HFF-Myc (cell line): Measurements from ENCODE around the gene TRMT2A.
A peak's percentile ranks its signal among the peaks of the same experiment; 100 is the strongest.

Source experiments
- DNase-seq: peaks from one replicate; pipeline ENCODE4 v3.0.0-alpha.2; 2011; ENCODE audit warnings: low read depth; ENCODE audit errors: extremely low read depth
- H3K4me3 ChIP-seq: replicated peaks from 2 replicates; pipeline ENCODE4 v1.5.1; 2011; ENCODE audit warnings: low read depth, mild to moderate bottlenecking, control low read depth, low read length
- TF ChIP-seq, protein P1 (sequence below): IDR thresholded peaks from 2 replicates; pipeline ENCODE4 v1.5.1; 2012; ENCODE audit warnings: mild to moderate bottlenecking, low read depth, low read length, control low read depth; ENCODE audit errors: missing control alignments

The TRMT2A gene

DNA sequence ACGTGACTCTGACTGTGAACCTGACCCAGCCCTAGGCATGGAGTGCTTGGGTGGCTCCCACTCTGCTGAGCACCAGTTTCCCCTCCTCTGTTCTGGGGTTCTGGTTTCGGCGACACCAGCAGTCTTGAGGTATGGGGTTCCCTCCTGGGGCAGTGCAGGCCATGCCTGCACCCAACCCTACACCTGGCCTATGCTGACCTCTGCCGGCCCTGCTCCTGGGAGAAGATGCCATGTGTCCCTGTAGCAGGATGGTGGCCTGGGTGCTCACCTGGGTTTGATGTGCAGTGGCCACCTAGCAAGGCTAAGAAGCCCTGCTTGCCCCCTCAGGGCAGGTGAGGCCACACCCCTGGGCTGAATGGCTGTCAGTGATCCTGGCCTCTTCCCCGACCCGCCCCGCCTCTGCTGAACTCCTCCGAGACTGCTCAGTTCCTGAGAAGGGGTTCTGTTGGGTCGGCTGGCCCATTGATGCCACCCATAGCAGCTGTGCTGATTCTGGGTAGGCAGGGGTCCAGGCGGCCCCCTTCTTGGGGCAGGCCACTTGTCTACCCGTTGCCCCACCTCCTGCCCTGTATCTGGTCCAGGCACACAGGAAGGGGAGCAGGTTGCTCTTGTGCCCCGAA is 17.0 kb upstream of the TRMT2A start:
- TF ChIP-seq, protein P1, sequence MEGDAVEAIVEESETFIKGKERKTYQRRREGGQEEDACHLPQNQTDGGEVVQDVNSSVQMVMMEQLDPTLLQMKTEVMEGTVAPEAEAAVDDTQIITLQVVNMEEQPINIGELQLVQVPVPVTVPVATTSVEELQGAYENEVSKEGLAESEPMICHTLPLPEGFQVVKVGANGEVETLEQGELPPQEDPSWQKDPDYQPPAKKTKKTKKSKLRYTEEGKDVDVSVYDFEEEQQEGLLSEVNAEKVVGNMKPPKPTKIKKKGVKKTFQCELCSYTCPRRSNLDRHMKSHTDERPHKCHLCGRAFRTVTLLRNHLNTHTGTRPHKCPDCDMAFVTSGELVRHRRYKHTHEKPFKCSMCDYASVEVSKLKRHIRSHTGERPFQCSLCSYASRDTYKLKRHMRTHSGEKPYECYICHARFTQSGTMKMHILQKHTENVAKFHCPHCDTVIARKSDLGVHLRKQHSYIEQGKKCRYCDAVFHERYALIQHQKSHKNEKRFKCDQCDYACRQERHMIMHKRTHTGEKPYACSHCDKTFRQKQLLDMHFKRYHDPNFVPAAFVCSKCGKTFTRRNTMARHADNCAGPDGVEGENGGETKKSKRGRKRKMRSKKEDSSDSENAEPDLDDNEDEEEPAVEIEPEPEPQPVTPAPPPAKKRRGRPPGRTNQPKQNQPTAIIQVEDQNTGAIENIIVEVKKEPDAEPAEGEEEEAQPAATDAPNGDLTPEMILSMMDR: no peak
- DNase-seq: no peak
- no peak overlapping the region for H3K4me3 ChIP-seq

DNA sequence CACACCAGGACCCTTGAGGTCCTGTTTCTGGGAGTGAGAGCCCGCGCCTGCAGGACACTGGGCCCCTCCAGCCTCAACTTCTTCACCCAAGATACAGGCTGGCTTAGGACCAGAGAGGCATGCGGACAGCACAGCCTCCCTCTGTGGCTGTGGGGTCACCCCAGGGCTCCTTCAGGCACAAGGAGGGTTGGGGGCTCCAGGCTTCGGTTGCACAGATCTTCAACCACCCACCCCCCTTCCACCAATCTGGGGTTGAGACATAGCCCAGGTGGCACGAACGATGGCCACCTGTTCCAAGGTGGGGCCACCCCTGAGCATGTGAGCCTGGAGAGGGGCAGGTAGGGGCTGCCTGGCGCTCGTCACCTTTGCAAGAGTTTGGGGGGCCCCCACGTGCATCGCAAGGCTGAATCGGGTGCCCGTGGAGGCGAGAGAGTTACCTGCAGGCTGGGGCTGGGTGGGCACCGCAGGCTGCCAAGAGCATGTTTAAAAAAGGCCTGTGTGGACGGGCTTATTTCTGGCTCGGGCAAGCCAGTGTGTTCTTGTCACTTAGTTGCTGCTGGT is 15.7 kb upstream of the TRMT2A start:
- TF ChIP-seq, protein P1: no peak
- no peak for DNase-seq
- H3K4me3 ChIP-seq: peak overlapping the region; percentile 78

DNA sequence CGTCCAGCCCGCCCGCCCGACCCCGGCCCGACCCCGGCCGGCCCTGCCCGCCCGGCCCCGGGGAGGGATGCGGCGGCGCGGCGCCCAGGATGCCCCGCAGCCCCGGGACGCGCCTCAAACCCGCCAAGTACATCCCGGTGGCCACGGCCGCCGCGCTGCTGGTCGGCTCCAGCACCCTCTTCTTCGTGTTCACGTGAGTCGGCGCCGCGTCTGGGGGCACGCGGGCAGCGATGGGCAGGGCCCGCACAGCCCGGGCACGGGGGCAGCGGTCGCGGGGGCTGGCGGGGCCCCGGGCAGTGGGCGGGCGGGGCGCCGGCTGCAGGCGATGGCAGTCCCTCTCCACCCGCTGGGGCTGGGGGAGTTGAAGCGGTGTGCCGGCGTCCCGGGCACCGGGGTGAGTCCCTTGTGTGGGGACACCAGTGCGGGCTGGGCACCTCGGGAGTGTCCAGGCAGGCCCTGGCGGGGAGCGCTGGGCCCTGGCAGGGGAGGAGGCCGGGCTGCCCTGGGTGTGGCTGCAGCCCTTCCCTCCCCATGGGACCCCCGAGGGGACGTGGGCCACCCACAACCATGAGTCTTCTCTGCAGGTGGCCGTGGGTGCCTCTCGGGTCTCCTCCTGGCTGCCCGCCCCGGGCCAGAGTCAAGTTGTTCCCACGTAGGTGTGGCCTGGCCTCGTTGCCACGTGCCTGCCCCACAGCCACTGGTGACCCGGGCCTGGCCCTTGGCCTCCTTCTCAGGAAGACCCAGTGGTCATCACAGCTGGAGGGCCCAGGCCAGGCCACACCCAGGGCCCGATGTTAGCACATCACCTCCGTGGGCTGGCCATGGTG is 15.0 kb upstream of the TRMT2A start:
- TF ChIP-seq, protein P1: no peak
- no peak for DNase-seq
- H3K4me3 ChIP-seq: peak overlapping the region; percentile 78

DNA sequence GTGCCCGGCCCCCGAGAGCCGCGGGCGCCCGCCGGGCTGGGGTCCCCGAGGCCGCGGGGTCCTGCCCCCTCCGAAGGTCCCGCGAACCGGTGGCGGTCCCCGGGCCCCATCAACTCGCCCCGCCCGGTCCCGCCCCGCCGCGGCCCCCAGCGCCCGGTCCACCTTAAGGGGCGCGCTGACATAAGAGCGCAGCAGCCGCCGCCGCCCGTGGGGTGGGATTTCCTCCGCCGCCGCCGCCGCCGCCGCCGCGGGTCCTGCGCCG is 14.5 kb upstream of the TRMT2A start, which contains the start of gene ZDHHC8:
Gene ZDHHC8, plus strand, starts transcription at position 208 of the 262 bp plus-strand sequence. CDS start 144 bp downstream, outside the sequence.
- H3K4me3 ChIP-seq: peak within 1 kb of the TSS; percentile 78
- TF ChIP-seq, protein P1: no peak
- no peak for DNase-seq

DNA sequence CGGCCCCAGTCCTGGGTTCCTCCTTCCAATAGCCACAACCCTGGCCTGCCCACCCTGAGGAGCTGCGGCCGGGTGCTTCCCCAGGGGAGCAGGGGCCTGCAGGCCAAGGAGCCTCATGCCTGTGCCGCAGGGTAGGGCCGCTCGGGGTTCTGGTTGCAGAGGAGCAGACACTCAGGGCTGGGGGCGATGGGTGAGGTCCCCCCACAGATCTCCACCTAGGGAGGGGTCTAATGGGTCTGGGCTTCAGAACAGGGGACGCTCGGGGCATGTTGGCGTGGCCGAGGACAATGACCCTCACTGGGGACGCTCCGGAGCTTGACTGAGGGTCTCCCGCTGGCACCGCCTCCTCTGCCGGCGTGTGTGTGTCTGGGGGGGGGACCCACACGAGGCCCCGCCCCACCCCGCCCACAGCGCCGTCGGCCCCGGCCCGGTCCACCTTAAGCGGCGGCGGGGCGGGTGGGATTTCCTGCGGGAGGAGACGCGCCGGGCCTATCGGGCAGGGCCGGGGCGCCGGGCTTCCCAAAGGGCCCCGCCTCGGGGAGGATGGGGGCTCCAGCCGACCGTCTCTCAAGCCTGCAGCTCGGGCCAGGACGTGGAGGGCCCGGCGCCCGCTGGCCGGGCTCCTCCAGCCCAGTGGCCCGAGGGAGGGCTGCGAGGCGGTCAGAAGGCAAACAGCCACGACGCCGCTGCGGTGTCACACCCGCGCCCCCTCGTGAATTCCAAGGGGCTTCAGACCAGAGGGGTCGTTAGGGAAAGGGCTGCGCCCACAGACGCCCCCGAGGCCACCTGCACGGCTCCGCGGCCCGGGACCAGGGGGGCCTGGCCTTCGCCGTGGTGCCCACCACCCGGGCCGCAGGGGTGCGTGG is 13.9 kb upstream of the TRMT2A start:
- H3K4me3 ChIP-seq: peak overlapping the region; percentile 60
- TF ChIP-seq, protein P1: no peak
- no peak for DNase-seq

DNA sequence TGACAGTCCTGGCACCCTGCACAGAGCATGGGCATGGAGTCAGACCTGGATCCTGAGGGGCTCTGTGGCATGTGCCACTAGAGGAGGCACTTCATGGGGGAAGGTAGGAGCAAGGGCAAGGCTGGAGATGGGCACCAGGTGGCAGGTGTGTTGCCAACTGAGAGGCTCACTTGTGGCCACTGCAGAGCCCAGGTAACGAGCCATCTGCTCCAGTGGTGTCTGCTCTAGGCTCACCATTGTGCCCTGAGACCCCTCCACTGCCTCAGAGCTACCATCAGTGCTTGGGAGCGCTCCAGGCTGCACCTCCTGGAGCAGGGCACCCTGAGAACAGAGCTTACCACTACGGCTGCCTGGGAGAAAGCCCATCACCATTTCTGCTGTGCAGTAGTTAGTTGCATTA is 13.3 kb upstream of the TRMT2A start:
- H3K4me3 ChIP-seq: no peak overlapping the region; the same call in 1 of the 2 replicates
- TF ChIP-seq, protein P1: no peak
- DNase-seq: no peak
